Muscle of leg (tissue), 11 donors: Measurements from ENCODE around the gene TRMT44. TPM values are rescaled to one million over a fixed set of nuclear protein-coding genes. Genes with fewer than 3 reads are reported as not detected.

Source experiments
- DNase-seq: peaks from one replicate; pipeline ENCODE4 v3.0.0; 2013
- H3K27ac ChIP-seq: one replicate; pipeline ENCODE4 v1.5.1; 2013; ENCODE audit warnings: mild to moderate bottlenecking, low read length, control low read depth
- H3K27me3 ChIP-seq: one replicate; pipeline ENCODE4 v1.6.1; 2013; ENCODE audit warnings: low read length; ENCODE audit not compliant: control insufficient read depth, insufficient read depth
- H3K36me3 ChIP-seq: one replicate; pipeline ENCODE4 v1.6.1; 2013; ENCODE audit warnings: low read length; ENCODE audit not compliant: control insufficient read depth, insufficient read depth
- H3K4me1 ChIP-seq: one replicate; pipeline ENCODE4 v1.6.1; 2013; ENCODE audit warnings: low read length; ENCODE audit not compliant: control insufficient read depth, insufficient read depth
- H3K4me3 ChIP-seq: one replicate; pipeline ENCODE4 v1.5.1; 2013; ENCODE audit warnings: low read length, control low read depth
- H3K9me3 ChIP-seq: replicated peaks from 2 replicates; pipeline ENCODE4 v1.6.1; 2013; ENCODE audit warnings: low read depth, low read length; ENCODE audit not compliant: control insufficient read depth
- WGBS: methylation state at CpG from one replicate; pipeline ENCODE4 v1.1.5; 2013; ENCODE audit warnings: missing lambda C conversion rate; ENCODE audit not compliant: insufficient coverage; 5-methylcytosine and 5-hydroxymethylcytosine counted together
- polyA plus RNA-seq, 8 donors: library from polyadenylated mRNA; unstranded; fragments of 120-200 nt; gene quantifications; one replicate each; pipeline versions ENCODE4 v1.2.1 to v1.2.3, GENCODE V29; 2013; ENCODE audit warnings: inconsistent platforms in 1 of 8, low replicate concordance in 1 of 8; ENCODE audit not compliant: insufficient read length in 8 of 8, insufficient read depth in 1 of 8
- total RNA-seq: library from RNA; stranded (reverse); fragments of 120-200 nt; gene quantifications from one replicate; pipeline ENCODE4 v1.2.4, GENCODE V29; 2013

Gene TRMT44
- total and polyA plus RNA-seq, 9 donors = 8.1 to 13.9 (median 10.3) TPM

GRCh38 chr4:8468746-8469535 lies 28.4 kb downstream of the TRMT44 start:
- peak; percentile 63 for DNase-seq
- Histone ChIP-seq H3K4me3 (no peak overlapping the region), H3K9me3 (no peaks in the 10 kb centered on the region), H3K27ac (no peak overlapping the region), H3K4me1 (peaks cover 13% of the 10 kb centered on the region), H3K36me3 (peaks cover 64% of the 10 kb centered on the region), H3K27me3 (no peaks in the 10 kb centered on the region)
- 39% methylated on average over 19 of the region's 21 CpGs for WGBS

DNA sequence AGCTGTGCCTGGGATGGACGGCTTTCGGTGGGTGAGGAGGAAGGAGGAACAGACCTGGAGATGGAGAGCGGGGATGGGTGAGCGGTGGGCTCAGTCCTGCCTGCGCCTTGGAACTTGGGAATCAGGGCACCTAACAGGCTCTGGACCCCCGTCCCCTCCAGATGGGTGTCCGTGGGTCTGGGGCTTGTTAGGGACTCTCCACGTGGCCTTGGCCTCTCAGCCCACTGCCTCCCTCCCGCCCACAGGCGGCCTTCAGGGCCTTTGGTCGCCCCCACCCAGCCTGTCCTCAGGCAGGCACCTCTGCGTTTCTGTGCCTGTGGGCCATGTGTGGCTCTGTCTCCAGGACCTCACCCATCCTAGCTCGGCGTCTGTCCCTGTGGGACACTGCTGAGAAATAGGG lies 29.0 kb downstream of the TRMT44 start:
- Histone ChIP-seq H3K9me3 (no peaks in the 10 kb centered on the region), H3K4me1 (peaks cover 13% of the 10 kb centered on the region), H3K4me3 (no peak overlapping the region), H3K27me3 (no peaks in the 10 kb centered on the region), H3K36me3 (peaks cover 59% of the 10 kb centered on the region), H3K27ac (no peak overlapping the region)
- WGBS = 88% methylated on average over 12 of the region's 14 CpGs
- DNase-seq = no peak

DNA sequence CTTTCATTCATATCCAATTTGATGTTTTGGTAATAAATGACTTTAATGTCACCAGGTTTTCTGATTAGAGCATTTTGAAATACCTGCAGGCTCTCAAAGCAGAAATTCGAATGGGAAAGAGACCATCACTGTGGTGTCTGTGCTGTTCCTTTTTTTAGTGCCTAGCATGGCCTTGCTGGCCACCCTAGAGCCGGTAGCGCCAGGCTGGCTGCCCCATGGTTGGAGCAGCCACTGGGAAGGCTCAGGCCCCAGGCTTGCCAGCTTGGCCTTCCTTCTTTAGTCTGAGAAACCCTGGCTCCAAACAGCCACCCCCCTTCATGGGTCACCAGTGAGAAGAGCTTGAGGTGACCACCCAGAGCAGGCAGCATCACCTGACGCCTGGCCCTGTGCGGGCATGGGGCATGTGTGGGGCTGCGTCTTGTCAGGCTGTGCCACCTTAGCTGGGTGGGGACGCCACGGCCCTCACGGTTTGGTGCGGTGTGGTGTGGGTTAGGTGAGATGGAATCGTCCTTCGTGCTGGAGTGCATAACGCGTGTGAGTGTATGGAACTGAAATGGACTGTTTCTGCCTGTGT lies 30.0 kb downstream of the TRMT44 start:
- H3K27ac ChIP-seq = no peak overlapping the region
- no peak for DNase-seq
- 94% methylated on average over 11 of the region's 14 CpGs for WGBS
- H3K4me1 ChIP-seq = peaks cover 13% of the 10 kb centered on the region
- peaks cover 53% of the 10 kb centered on the region for H3K36me3 ChIP-seq
- H3K27me3 ChIP-seq = no peaks in the 10 kb centered on the region
- no peak overlapping the region for H3K4me3 ChIP-seq
- H3K9me3 ChIP-seq = no peaks in the 10 kb centered on the region

DNA sequence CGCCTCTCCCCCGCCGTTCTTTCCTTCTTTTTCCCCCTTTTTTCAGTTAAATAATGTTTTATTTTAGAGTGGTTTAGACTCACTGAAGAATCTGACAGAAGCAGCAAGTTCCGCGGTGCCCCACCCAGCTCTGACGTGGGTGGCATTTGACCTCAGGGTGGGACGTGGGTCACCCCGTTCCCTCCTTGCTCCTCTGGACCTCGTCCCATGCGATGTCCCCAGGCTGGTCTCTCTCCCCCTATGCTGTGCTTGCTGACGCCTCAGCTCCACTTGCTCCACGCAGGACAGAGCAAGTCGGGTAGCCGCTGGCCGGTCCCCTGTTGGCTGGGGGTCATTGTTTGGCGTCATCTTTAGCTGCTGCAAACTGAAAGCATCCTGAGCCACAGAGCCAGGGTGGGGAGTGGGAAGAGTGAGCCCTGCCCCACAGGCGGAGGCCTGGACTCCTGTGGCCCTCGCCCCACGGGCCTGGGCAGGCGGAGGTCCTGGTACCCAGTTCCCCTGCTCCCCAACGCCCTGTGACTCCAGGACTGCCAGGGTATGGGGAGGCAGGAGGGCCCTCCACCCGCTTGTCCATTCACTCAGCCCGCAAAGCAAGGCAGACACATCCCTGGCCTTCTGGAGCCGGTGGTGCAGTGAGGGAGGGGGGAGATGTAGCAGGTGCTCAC lies 30.8 kb downstream of the TRMT44 start:
- no peak for DNase-seq
- Histone ChIP-seq H3K27ac (no peak overlapping the region), H3K4me3 (no peak overlapping the region), H3K27me3 (no peaks in the 10 kb centered on the region), H3K4me1 (peaks cover 13% of the 10 kb centered on the region), H3K9me3 (no peaks in the 10 kb centered on the region), H3K36me3 (peaks cover 56% of the 10 kb centered on the region)
- 92% methylated on average over 14 of the region's 24 CpGs for WGBS

- no peak overlapping the region for H3K4me3 ChIP-seq
- DNase-seq = no peak
- H3K27me3 ChIP-seq = no peaks in the 10 kb centered on the region
- H3K9me3 ChIP-seq = no peaks in the 10 kb centered on the region
- H3K27ac ChIP-seq = peak overlapping the region; percentile 69
- 62% methylated on average over 5 of the region's 8 CpGs for WGBS
- H3K36me3 ChIP-seq = peaks cover 50% of the 10 kb centered on the region
- peaks cover 13% of the 10 kb centered on the region for H3K4me1 ChIP-seq
These were observed 31.6 kb downstream of the TRMT44 start for GRCh38 chr4:8472158-8472688.

GRCh38 chr4:8472689-8473197 lies 32.2 kb downstream of the TRMT44 start:
- DNase-seq = peak; percentile 81
- H3K9me3 ChIP-seq = no peaks in the 10 kb centered on the region
- WGBS = 30% methylated on average over 4 of the region's 7 CpGs
- peaks cover 13% of the 10 kb centered on the region for H3K4me1 ChIP-seq
- peak overlapping the region; percentile 69 for H3K27ac ChIP-seq
- peaks cover 50% of the 10 kb centered on the region for H3K36me3 ChIP-seq
- H3K27me3 ChIP-seq = no peaks in the 10 kb centered on the region
- H3K4me3 ChIP-seq = no peak overlapping the region

GRCh38 chr4:8473198-8473919 lies 32.8 kb downstream of the TRMT44 start:
- H3K9me3 ChIP-seq = no peaks in the 10 kb centered on the region
- DNase-seq = no peak
- H3K27me3 ChIP-seq = no peaks in the 10 kb centered on the region
- WGBS = 84% methylated on average over 23 of the region's 23 CpGs
- H3K4me3 ChIP-seq = no peak overlapping the region
- peaks cover 13% of the 10 kb centered on the region for H3K4me1 ChIP-seq
- peak overlapping the region; percentile 69 for H3K27ac ChIP-seq
- peaks cover 46% of the 10 kb centered on the region for H3K36me3 ChIP-seq

- Histone ChIP-seq H3K9me3 (no peaks in the 10 kb centered on the region), H3K27me3 (no peaks in the 10 kb centered on the region), H3K4me1 (peaks cover 13% of the 10 kb centered on the region), H3K36me3 (peaks cover 43% of the 10 kb centered on the region), H3K27ac (no peak overlapping the region), H3K4me3 (no peak overlapping the region)
- DNase-seq = no peak
- WGBS = 71% methylated on average over 12 of the region's 20 CpGs
These were observed 33.5 kb downstream of the TRMT44 start for GRCh38 chr4:8473920-8474590.

GRCh38 chr4:8474856-8475255 lies 34.3 kb downstream of the TRMT44 start:
- no peak overlapping the region for H3K27ac ChIP-seq
- H3K4me3 ChIP-seq = no peak overlapping the region
- no peaks in the 10 kb centered on the region for H3K9me3 ChIP-seq
- no peak for DNase-seq
- peaks cover 35% of the 10 kb centered on the region for H3K36me3 ChIP-seq
- H3K27me3 ChIP-seq = no peaks in the 10 kb centered on the region
- peaks cover 13% of the 10 kb centered on the region for H3K4me1 ChIP-seq
- WGBS = 86% methylated on average over 13 of the region's 13 CpGs
